ENCODE data around the gene SRD5A3. TPM values are rescaled to one million over a fixed set of nuclear protein-coding genes. Genes with fewer than 3 reads are reported as not detected.

The SRD5A3 gene
- total and polyA plus RNA-seq, 5 experiments from 2014 or later: 3.2 to 14.8 (median 7.5) TPM

DNA sequence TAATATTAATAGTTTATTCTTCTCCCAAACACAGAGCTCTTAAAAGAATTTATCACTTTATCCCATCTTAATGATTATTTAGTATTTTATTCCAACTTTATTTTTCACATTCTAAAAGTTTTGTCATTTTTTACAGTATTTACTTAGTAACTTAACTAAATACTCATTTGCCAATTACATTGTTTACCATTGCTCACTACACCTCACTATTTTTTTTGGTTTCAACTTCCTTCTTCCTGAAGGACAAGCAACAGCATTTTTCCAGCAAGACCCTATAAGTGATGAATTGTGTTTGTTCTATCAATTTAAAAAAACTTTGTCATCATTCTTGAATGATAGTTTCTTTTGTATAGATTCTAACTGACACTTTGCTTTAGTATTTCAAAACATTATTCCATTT is 19.4 kb upstream of the SRD5A3 start:
- peak overlapping the region in 1 of 10 donors; percentile 79 for H3K27ac Mint-ChIP-seq
- peaks cover 0 to 8% (median 0%) of the 10 kb centered on the region in 4 donors for H3K4me1 Mint-ChIP-seq
- POLR2A ChIA-PET: no interaction called here

GRCh38 chr4:55329012-55329411 is 17.0 kb upstream of the SRD5A3 start:
- Mint-ChIP-seq H3K36me3 (peaks cover 0 to 7% (median 3%) of the 10 kb centered on the region in 3 donors), H3K27ac (no peak overlapping the region), H3K4me1 (peaks cover 0 to 8% (median 0%) of the 10 kb centered on the region in 4 donors), H3K4me3 (no peak overlapping the region), H3K27me3 (peaks cover under 1 to 16% (median 9%) of the 10 kb centered on the region in 5 donors), H3K9me3 (peaks cover 0 to 10% (median 0%) of the 10 kb centered on the region in 9 donors)
- no peak for DNase-seq
- POLR2A ChIA-PET: no interaction called here
- ATAC-seq: no peak

More for the DNA sequence above, 19.4 kb upstream of the SRD5A3 start:
- no peak for ATAC-seq
- peaks cover 3 to 22% (median 7%) of the 10 kb centered on the region in 5 donors for H3K27me3 Mint-ChIP-seq
- H3K4me3 Mint-ChIP-seq: no peak overlapping the region
- H3K36me3 Mint-ChIP-seq: peaks cover 0 to 7% (median 3%) of the 10 kb centered on the region in 3 donors
- no peak for DNase-seq
- peaks cover 0 to 10% (median 0%) of the 10 kb centered on the region in 9 donors for H3K9me3 Mint-ChIP-seq

DNA sequence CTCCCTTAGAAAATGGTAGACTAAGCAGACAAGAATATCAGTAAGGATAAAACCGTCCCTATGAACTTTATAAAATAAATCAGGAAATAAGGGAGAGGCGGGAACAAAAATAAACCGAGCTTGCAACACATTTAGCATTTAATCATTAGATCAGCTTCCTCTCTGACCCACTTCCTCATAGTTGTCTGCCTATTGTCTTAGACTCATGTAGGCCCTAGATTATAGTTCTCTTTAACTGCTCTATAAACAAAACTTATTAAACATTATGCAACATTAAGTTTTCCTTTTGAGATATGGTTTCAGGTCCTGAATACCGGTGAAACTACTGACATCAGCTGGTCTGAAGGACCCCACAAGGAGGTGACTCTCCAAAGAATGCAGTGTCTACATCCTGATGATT is 15.8 kb upstream of the SRD5A3 start:
- ATAC-seq (no peak), DNase-seq (no peak)
- Mint-ChIP-seq H3K27me3 (peaks cover 0 to 8% (median 5%) of the 10 kb centered on the region in 5 donors), H3K27ac (no peak overlapping the region), H3K36me3 (peaks cover 0 to 7% (median 3%) of the 10 kb centered on the region in 3 donors), H3K9me3 (peaks cover 0 to 10% (median 0%) of the 10 kb centered on the region in 9 donors), H3K4me1 (peaks cover 0 to 8% (median 0%) of the 10 kb centered on the region in 4 donors), H3K4me3 (no peak overlapping the region)
- POLR2A ChIA-PET: no interaction called here

DNA sequence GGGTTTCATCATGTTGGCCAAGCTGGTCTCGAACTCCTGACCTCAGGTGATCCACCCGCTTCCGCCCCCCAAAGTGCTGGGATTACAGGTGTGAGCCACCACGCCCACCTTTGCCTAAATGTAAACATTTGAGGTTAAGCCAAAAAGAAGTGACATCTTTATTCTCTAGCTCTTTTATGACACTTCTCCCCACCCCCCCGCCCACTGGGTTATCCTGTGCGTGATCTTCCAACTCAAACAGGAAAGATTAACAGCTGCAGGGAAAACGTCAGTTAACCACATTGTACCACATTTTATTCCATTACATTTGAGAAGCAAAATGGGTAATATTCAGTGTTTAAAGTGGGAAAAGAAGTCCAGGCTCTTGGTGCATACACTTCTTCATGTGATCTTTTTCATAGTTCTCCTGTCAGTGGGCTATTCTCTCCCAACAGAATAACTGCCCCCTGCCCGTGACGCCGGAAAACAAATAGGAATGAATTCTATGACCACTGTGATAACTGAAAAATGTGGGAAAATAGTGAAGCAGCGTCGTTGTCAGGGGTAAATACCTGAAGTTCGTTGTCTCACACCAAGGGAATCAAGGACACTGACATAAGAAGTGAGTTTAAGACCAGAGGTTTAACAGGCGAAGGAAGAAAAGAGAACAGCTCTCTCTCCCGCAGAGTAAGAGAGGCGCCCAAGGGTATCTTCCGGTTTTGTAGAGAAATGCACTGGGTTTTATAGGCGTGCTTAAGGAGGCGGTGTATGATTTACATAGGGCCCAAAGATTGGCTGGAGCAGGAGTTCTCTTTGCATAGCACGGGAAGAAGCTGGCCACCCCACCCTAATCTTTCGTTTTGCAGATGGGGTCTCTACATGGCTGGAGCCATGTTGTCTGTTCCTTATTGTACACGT is 9.7 kb upstream of the SRD5A3 start:
- Mint-ChIP-seq H3K27me3 (peaks cover 0 to 7% (median 3%) of the 10 kb centered on the region in 5 donors), H3K9me3 (peaks cover 0 to 4% (median 0%) of the 10 kb centered on the region in 9 donors), H3K27ac (no peak overlapping the region), H3K4me1 (peaks cover 0 to 5% (median 3%) of the 10 kb centered on the region in 4 donors), H3K4me3 (no peak overlapping the region), H3K36me3 (no peaks in the 10 kb centered on the region)
- POLR2A ChIA-PET: no interaction called here
- DNase-seq: no peak
- no peak for ATAC-seq

DNA sequence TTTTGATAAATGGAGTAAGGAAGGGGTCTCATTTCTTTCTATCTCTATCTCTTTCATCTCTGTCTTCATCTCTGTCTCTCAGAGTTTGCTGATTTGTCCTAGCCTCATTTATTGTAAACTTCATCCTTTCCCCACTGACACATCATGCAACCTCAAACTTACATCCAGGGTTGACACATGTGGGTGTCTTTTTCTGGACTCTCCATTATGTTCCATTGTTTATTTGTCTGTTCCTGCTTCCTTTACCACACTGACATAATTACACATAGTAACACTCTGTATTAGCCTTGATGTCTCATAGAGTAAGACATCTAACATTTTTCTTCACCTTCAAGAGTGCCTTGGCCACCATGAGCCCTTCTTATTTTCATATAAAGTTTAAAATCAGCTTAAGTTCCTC is 8.1 kb upstream of the SRD5A3 start:
- POLR2A ChIA-PET: no interaction called here

DNA sequence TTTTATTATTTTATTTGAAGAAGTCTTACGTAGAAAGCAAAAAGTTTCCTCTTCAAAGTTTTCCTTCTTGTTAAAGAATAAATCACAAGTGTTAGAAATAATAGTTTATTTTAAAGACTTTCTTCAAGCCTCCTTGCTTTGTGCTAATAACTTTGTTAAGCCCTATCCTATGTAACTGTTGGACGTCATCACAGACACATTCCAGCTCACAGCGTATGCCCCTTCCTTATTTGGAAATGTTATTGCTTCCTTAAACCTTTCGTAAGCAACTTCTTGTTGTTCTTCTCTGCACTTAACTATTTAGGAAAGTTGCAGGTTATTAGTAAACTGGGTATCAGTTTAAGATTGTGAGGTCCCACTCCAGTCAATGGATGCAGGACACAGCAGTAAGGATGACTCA is 7.6 kb upstream of the SRD5A3 start:
- Mint-ChIP-seq H3K4me1 (peaks cover 0 to 5% (median 3%) of the 10 kb centered on the region in 4 donors), H3K36me3 (no peaks in the 10 kb centered on the region), H3K9me3 (peaks cover 0 to 4% (median 0%) of the 10 kb centered on the region in 9 donors), H3K4me3 (no peak overlapping the region), H3K27me3 (peaks cover 0 to 7% (median 3%) of the 10 kb centered on the region in 5 donors), H3K27ac (no peak overlapping the region)
- ATAC-seq (no peak), DNase-seq (no peak)
- POLR2A ChIA-PET: no interaction called here

More for the DNA sequence above, 8.1 kb upstream of the SRD5A3 start:
- Mint-ChIP-seq H3K4me1 (peaks cover 0 to 5% (median 3%) of the 10 kb centered on the region in 4 donors), H3K27ac (no peak overlapping the region), H3K27me3 (peaks cover 0 to 7% (median 3%) of the 10 kb centered on the region in 5 donors), H3K9me3 (peaks cover 0 to 4% (median 0%) of the 10 kb centered on the region in 9 donors), H3K36me3 (no peaks in the 10 kb centered on the region), H3K4me3 (no peak overlapping the region)
- DNase-seq (no peak), ATAC-seq (no peak)

GRCh38 chr4:55340266-55340665 is 5.8 kb upstream of the SRD5A3 start:
- no peak overlapping the region for H3K4me3 Mint-ChIP-seq
- peaks cover 0 to 7% (median 0%) of the 10 kb centered on the region in 5 donors for H3K27me3 Mint-ChIP-seq
- no peaks in the 10 kb centered on the region for H3K36me3 Mint-ChIP-seq
- no peak overlapping the region for H3K27ac Mint-ChIP-seq
- no peak for DNase-seq
- POLR2A ChIA-PET: no interaction called here
- no peak for ATAC-seq
- H3K4me1 Mint-ChIP-seq: peaks cover 1 to 5% (median 3%) of the 10 kb centered on the region in 4 donors
- H3K9me3 Mint-ChIP-seq: peaks cover 0 to 5% (median 0%) of the 10 kb centered on the region in 9 donors

- peaks cover 0 to 5% (median 0%) of the 10 kb centered on the region in 9 donors for H3K9me3 Mint-ChIP-seq
- peaks cover 0 to 5% (median 0%) of the 10 kb centered on the region in 5 donors for H3K27me3 Mint-ChIP-seq
- H3K27ac Mint-ChIP-seq: no peak overlapping the region
- no peak overlapping the region for H3K4me3 Mint-ChIP-seq
- DNase-seq: no peak
- ATAC-seq: no peak
- H3K4me1 Mint-ChIP-seq: peaks cover 1 to 18% (median 11%) of the 10 kb centered on the region in 4 donors
- no peaks in the 10 kb centered on the region for H3K36me3 Mint-ChIP-seq
- POLR2A ChIA-PET: no interaction called here
Observed at GRCh38 chr4:55343887-55344286, 2.2 kb upstream of the SRD5A3 start.

DNA sequence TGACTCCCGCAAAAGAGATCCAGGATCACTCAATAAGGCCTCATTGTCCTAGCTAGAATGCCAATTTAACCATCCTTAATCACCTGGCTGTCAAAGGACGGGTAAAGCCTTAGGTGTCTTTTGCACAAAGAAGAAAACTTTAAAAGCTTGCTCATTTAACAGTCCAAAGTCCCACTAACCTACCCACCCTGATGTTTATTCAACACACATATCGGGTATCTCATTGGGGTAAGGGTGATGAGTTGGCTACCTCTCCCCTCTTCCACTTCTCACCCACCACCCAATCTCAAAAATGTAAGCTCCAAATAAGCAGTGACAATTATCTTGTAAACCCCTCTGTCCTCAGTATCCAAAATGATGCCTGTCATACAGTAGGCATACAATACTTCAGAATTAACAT is 988 bp upstream of the SRD5A3 start:
- H3K4me3 Mint-ChIP-seq: no peak overlapping the region
- H3K36me3 Mint-ChIP-seq: no peaks in the 10 kb centered on the region
- POLR2A ChIA-PET: interaction anchor here (0.6 to 1.3 kb wide), 4 partner anchors 51 to 604 kb away, joined by 3 to 6 read pairs (median 4); partner anchors contain the start of genes CEP135 and TMEM165
- no peak for ATAC-seq
- H3K9me3 Mint-ChIP-seq: peaks cover 0 to 5% (median 0%) of the 10 kb centered on the region in 9 donors
- peaks cover 1 to 18% (median 11%) of the 10 kb centered on the region in 4 donors for H3K4me1 Mint-ChIP-seq
- no peaks in the 10 kb centered on the region for H3K27me3 Mint-ChIP-seq
- DNase-seq: no peak
- peak overlapping the region in 5 of 10 donors; percentile 32 to 75 (median 54) for H3K27ac Mint-ChIP-seq

DNA sequence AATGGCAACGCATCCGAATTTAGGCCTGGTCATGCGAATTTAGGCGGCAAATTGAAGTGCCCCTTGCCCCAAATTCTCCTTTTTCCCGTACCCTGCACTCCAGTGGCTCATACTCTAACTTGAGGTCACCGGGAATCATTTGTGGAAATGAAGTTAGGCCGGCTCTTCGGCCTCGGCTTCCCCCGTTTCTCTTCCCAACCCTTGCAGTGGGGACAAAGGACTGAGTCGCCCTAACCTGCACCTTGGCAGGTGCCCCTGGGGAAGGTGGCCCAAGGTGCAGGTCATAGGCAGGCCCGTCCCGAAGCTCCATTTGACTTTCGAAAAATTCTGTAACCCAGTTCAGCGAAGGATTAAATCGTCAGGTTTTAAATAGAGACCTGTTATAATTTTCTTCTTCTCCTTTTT is 811 bp downstream of the SRD5A3 start:
- Mint-ChIP-seq H3K27ac (peak overlapping the region in 9 of 10 donors; percentile 15 to 91 (median 84)), H3K36me3 (peaks cover 0 to 1% (median 0%) of the 10 kb centered on the region in 3 donors), H3K4me3 (peak overlapping the region; percentile 61 to 92 (median 81)), H3K27me3 (no peaks in the 10 kb centered on the region), H3K4me1 (peaks cover 1 to 18% (median 11%) of the 10 kb centered on the region in 4 donors), H3K9me3 (peaks cover 0 to 5% (median 0%) of the 10 kb centered on the region in 9 donors)
- POLR2A ChIA-PET: interaction anchor here (1.0 to 2.1 kb wide), 3 partner anchors 14 to 199 kb away, joined by 3 to 10 read pairs (median 5); partner anchors contain the start of gene TMEM165
- DNase-seq (no peak), ATAC-seq (no peak)

- H3K27me3 Mint-ChIP-seq: no peaks in the 10 kb centered on the region
- DNase-seq (no peak), ATAC-seq (no peak)
- H3K4me3 Mint-ChIP-seq: peak overlapping the region; percentile 26 to 92 (median 81)
- H3K9me3 Mint-ChIP-seq: peaks cover 0 to 5% (median 0%) of the 10 kb centered on the region in 9 donors
- H3K27ac Mint-ChIP-seq: peak overlapping the region in 6 of 10 donors; percentile 15 to 84 (median 68)
- H3K36me3 Mint-ChIP-seq: peaks cover 0 to 3% (median 0%) of the 10 kb centered on the region in 3 donors
- POLR2A ChIA-PET: interaction anchor here (1.0 to 2.1 kb wide), 2 partner anchors 47 to 198 kb away, joined by 5 to 10 read pairs; partner anchors contain the start of gene TMEM165
- peaks cover 1 to 18% (median 11%) of the 10 kb centered on the region in 4 donors for H3K4me1 Mint-ChIP-seq
Observed at GRCh38 chr4:55347610-55348228, 1.7 kb downstream of the SRD5A3 start.

DNA sequence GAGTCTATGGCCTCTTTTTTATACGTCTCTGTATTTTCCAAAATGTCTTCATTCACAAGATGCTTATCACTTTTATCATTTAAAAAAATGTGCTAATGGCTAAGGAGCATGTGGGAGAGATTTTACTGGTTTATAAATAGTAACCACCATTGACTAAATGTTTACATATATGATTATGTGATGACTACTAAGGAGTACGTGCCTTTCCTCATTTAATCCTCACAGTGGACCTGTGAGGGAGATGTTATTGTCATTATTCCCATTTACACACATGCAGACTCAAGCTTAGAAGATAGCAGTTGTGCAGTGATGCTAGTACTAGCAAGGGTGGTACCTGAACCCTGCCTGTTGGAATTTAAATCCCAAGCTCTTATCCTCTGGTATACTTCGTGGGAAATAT is 2.4 kb downstream of the SRD5A3 start:
- Mint-ChIP-seq H3K27me3 (no peaks in the 10 kb centered on the region), H3K4me1 (peaks cover 1 to 18% (median 11%) of the 10 kb centered on the region in 4 donors), H3K27ac (peak overlapping the region in 1 of 10 donors; percentile 53), H3K36me3 (peaks cover 0 to 4% (median 3%) of the 10 kb centered on the region in 3 donors), H3K4me3 (peak overlapping the region in 2 of 10 donors; percentile 47 to 48), H3K9me3 (peaks cover 0 to 2% (median 0%) of the 10 kb centered on the region in 9 donors)
- POLR2A ChIA-PET: no interaction called here
- DNase-seq (no peak), ATAC-seq (no peak)
